Colonic mucosa (tissue), 4 donors: ENCODE data around the gene FRMD7. TPM values are rescaled to one million over a fixed set of nuclear protein-coding genes. Genes with fewer than 3 reads are reported as not detected.
"Not testable (repeated sequence)": the region's sequence is repeated elsewhere in the genome, so short reads cannot be mapped to it uniquely, and the experiment has no call there.

Experiments used
- DNase-seq: peaks from one replicate; pipeline ENCODE4 v3.0.0-alpha.2; 2020
- H3K27ac ChIP-seq: fragments of 200-600 bp; one replicate; pipeline ENCODE4 v1.8.0; 2021
- H3K27me3 ChIP-seq: fragments of 200-600 bp; one replicate; pipeline ENCODE4 v1.8.0; 2021
- H3K36me3 ChIP-seq: fragments of 200-600 bp; one replicate; pipeline ENCODE4 v1.8.0; 2021
- H3K4me1 ChIP-seq: fragments of 200-600 bp; one replicate; pipeline ENCODE4 v1.8.0; 2021; ENCODE audit warnings: mild to moderate bottlenecking
- H3K4me3 ChIP-seq: fragments of 200-600 bp; one replicate; pipeline ENCODE4 v1.8.0; 2021
- H3K9ac ChIP-seq, 2 donors: one replicate each; pipeline ENCODE4 v1.7.0; 2013; ENCODE audit warnings: control low read depth in 2 of 2, low read depth in 2 of 2, low read length in 2 of 2
- H3K9me3 ChIP-seq: fragments of 200-600 bp; one replicate; pipeline ENCODE4 v1.8.0; 2021
- intact Hi-C: fragments of 100-400 bp; cut with DNase I; formaldehyde crosslinking; loops from one replicate; pipeline ENCODE4 v1.14.1; 2022
- total RNA-seq, 2 donors: library from RNA; stranded (reverse); fragmentation: NEBNext Ultra II Directional in 1 of 2; extraction: Animal tissue kit (Norgen Biotek cat#: 25700) in 1 of 2; gene quantifications; one replicate each; pipeline ENCODE4 v1.2.1, GENCODE V29; 2021
- TF ChIP-seq, protein P1 (sequence below): fragments of 200-600 bp; IDR thresholded peaks from one replicate; pipeline ENCODE4 v1.8.0; 2022; ENCODE audit warnings: antibody characterized with exemption, mild to moderate bottlenecking
- donor health status: healthy.
- donor health status: DM: no; HTN: no; CAD: no.
- donor health status: DM: no; HTN: no; CAD: no.

Gene FRMD7
- total RNA-seq, 2 donors from 2014 or later, result not detected

DNA sequence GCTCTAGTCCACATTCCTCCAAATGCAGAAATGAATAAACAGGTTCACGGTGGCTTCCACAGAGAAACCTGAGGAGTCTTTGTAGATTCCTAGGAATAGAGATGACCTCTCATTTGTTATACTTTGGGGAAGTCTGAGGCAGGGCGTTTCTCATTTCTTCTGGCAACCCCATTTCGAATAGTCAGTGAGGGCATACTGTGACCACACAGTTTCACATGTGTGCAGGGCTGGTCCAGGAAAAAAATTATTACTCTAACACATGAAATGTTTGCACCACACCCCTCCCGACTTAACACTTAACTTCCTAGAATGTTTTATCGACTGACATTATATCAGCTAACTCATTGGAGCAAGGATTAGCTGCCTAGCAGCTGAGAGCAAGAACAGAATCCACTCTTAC is 12.0 kb downstream of the FRMD7 start:
- intact Hi-C loops, result no loop called here
- H3K27me3 ChIP-seq, result no peaks in the 10 kb centered on the region
- H3K4me3 ChIP-seq, result no peak overlapping the region
- no peaks in the 10 kb centered on the region for H3K9me3 ChIP-seq
- DNase-seq, result no peak
- TF ChIP-seq, protein P1, sequence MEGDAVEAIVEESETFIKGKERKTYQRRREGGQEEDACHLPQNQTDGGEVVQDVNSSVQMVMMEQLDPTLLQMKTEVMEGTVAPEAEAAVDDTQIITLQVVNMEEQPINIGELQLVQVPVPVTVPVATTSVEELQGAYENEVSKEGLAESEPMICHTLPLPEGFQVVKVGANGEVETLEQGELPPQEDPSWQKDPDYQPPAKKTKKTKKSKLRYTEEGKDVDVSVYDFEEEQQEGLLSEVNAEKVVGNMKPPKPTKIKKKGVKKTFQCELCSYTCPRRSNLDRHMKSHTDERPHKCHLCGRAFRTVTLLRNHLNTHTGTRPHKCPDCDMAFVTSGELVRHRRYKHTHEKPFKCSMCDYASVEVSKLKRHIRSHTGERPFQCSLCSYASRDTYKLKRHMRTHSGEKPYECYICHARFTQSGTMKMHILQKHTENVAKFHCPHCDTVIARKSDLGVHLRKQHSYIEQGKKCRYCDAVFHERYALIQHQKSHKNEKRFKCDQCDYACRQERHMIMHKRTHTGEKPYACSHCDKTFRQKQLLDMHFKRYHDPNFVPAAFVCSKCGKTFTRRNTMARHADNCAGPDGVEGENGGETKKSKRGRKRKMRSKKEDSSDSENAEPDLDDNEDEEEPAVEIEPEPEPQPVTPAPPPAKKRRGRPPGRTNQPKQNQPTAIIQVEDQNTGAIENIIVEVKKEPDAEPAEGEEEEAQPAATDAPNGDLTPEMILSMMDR, result no peak
- H3K4me1 ChIP-seq, result no peaks in the 10 kb centered on the region
- H3K36me3 ChIP-seq, result no peaks in the 10 kb centered on the region
- no peak overlapping the region for H3K27ac ChIP-seq
- no peak overlapping the region for H3K9ac ChIP-seq

DNA sequence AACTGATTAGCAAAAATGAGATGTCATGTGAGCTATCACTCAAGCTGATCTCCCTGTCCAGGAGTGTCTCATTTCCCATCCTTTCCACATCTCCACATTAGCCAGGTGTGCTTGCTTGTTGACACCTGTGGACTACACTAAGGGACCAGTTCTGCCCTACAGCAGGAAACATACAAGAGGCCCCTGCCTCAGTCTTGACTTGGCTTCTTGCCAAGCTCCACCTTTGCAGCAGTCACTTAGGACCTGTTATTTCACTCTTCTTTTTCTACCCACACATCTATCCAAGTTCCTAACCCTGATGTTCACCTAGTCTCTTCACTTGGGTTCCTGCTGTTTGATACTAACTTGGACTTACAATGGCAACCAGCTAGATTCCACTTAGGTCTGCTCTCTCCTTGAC is 13.2 kb downstream of the FRMD7 start:
- Histone ChIP-seq H3K36me3 (no peaks in the 10 kb centered on the region), H3K27ac (no peak overlapping the region), H3K4me1 (no peaks in the 10 kb centered on the region), H3K4me3 (no peak overlapping the region), H3K27me3 (no peaks in the 10 kb centered on the region), H3K9ac (no peak overlapping the region), H3K9me3 (no peaks in the 10 kb centered on the region)
- intact Hi-C loops, result no loop called here
- TF ChIP-seq, protein P1, result no peak
- DNase-seq, result no peak

DNA sequence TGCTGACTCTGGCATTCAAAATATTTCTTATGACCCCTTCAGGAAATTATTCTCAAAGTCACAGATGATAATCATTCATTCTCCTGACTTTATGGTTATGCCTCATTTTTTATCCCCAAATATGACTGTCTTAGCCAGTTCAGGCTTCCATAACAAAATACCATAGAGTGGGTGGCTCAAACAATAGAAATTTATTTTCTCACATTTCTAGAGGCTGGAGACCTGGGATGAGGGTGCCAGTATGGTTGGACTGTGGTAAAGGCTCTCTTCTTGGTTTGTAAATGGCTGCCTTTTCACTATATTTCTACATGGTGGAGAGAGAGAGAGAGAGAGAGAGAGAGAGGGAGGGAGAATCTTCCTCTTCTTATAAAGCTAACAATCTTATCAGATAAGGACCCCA is 20.5 kb downstream of the FRMD7 start:
- H3K4me3 ChIP-seq, result no peak overlapping the region
- no peaks in the 10 kb centered on the region for H3K36me3 ChIP-seq
- no peaks in the 10 kb centered on the region for H3K9me3 ChIP-seq
- no peaks in the 10 kb centered on the region for H3K27me3 ChIP-seq
- H3K9ac ChIP-seq, result no peak overlapping the region
- H3K27ac ChIP-seq, result no peak overlapping the region
- no peaks in the 10 kb centered on the region for H3K4me1 ChIP-seq
- TF ChIP-seq, protein P1, result no peak
- intact Hi-C loops, result no loop called here
- DNase-seq, result no peak

DNA sequence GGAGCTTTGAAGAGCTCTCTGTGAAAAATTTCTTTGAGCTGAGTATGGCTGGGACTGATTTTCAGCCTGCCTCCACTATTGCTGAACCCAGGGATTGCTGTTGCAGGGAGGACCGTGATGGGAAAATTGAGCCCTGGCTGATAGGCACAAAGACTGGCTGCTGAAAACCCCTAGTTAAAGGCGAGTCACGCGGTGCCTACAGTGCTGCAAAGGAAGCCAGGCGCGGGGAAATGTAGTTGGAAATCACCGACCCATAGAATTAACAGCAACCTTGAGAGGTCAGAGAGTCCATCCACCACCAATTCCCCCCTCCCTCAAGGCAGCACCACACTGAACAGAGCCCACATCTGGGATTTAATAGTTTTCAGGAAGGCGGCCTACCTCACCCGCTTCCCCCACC is 26.0 kb downstream of the FRMD7 start:
- TF ChIP-seq, protein P1, result no peak
- Histone ChIP-seq H3K27me3 (no peaks in the 10 kb centered on the region), H3K36me3 (no peaks in the 10 kb centered on the region), H3K4me1 (no peaks in the 10 kb centered on the region), H3K27ac (no peak overlapping the region), H3K4me3 (no peak overlapping the region), H3K9me3 (no peaks in the 10 kb centered on the region), H3K9ac (no peak overlapping the region)
- intact Hi-C loops, result no loop called here
- no peak for DNase-seq

DNA sequence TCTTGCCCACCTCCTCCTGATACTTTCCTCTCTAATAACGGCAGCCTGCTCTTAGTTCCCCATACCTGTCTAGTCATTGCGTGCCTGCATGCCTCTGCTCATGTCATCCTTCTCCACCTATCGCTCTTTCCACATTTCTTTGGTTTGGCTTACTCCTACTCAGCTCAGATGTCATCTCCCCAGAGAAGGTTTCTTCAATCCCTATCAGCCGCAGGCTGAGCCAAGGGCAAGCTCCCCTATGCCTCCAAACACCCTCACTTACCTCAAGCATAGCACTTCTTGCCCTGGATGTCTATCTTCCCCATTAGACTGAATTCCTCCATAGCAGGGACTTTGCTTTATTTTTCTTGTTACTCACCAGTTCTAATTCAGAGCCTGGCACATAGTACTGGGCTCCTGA is 26.6 kb downstream of the FRMD7 start:
- Histone ChIP-seq H3K9me3 (no peaks in the 10 kb centered on the region), H3K4me3 (no peak overlapping the region), H3K4me1 (no peaks in the 10 kb centered on the region), H3K27ac (no peak overlapping the region), H3K9ac (no peak overlapping the region), H3K27me3 (no peaks in the 10 kb centered on the region), H3K36me3 (no peaks in the 10 kb centered on the region)
- DNase-seq, result no peak
- TF ChIP-seq, protein P1, result no peak
- intact Hi-C loops, result no loop called here

DNA sequence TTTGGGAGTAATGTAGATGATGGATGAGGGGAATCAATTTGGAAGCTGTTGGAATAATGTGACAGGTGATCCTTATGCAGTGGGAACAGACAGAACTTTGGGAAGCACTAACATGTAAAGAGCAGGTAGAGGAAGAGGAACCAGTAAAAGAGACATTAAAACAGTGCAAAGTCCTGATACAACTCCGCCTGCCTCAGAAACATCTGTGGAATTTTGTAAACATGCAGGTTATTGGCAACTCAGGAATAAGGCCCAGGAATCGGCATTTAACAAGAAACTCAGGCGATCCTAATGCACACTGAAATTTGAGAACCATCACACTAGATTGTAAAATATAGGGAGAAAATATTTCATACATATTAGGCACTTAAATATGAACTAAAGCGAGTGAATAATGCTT is 29.1 kb downstream of the FRMD7 start:
- not testable (repeated sequence) for H3K27me3 ChIP-seq, H3K9ac ChIP-seq

More for the DNA sequence above, 29.1 kb downstream of the FRMD7 start:
- H3K4me1 ChIP-seq, H3K36me3 ChIP-seq, intact Hi-C loops, H3K4me3 ChIP-seq, DNase-seq, H3K27ac ChIP-seq, H3K9me3 ChIP-seq: not testable (repeated sequence)
